Activated CD4-positive, alpha-beta T cell treated with anti-CD3 and anti-CD28 coated beads, Interleukin-2, amount 50 U/mL, for 48 hours (primary cell): ENCODE results near the gene PCNT.

Experiments
- DNase-seq, 2 experiments: peaks; one replicate each; pipeline ENCODE4 v3.0.0-alpha.2; 2020

The PCNT gene

GRCh38 chr21:46409641-46410406 is 85.9 kb downstream of the PCNT start:
- no peak for DNase-seq

GRCh38 chr21:46410516-46410915 is 86.6 kb downstream of the PCNT start:
- DNase-seq, result no peak

- DNase-seq, result no peak
These were observed 87.3 kb downstream of the PCNT start for GRCh38 chr21:46411236-46411635.

GRCh38 chr21:46411691-46412090 is 87.7 kb downstream of the PCNT start:
- no peak for DNase-seq

GRCh38 chr21:46412521-46413364 is 88.8 kb downstream of the PCNT start:
- no peak for DNase-seq

GRCh38 chr21:46413365-46413696 is 89.4 kb downstream of the PCNT start:
- DNase-seq, result no peak

GRCh38 chr21:46414965-46415275 is 91.0 kb downstream of the PCNT start:
- DNase-seq, result no peak

- DNase-seq, result no peak
These were observed 92.6 kb downstream of the PCNT start for GRCh38 chr21:46416551-46416950.

GRCh38 chr21:46418265-46418946 is 94.5 kb downstream of the PCNT start:
- DNase-seq, result no peak

GRCh38 chr21:46420241-46421190 is 96.6 kb downstream of the PCNT start:
- DNase-seq, result no peak

- no peak for DNase-seq
These were observed 97.3 kb downstream of the PCNT start for GRCh38 chr21:46421191-46421750.

- DNase-seq, result no peak
These were observed 98.0 kb downstream of the PCNT start for GRCh38 chr21:46421756-46422555.

GRCh38 chr21:46422636-46423241 is 98.8 kb downstream of the PCNT start:
- no peak for DNase-seq

- no peak for DNase-seq
These were observed 99.6 kb downstream of the PCNT start for GRCh38 chr21:46423546-46424038.

GRCh38 chr21:46424039-46424591 is 100.2 kb downstream of the PCNT start:
- peak in 1 of 2 experiments; percentile 13 for DNase-seq

- no peak for DNase-seq
These were observed 100.7 kb downstream of the PCNT start for GRCh38 chr21:46424621-46425020.

- no peak for DNase-seq
These were observed 101.1 kb downstream of the PCNT start for GRCh38 chr21:46425041-46425440.

- peak; percentile 13 to 33 for DNase-seq
These were observed 101.6 kb downstream of the PCNT start for GRCh38 chr21:46425571-46425970.

- no peak for DNase-seq
These were observed 102.5 kb downstream of the PCNT start for GRCh38 chr21:46426313-46427046.

- DNase-seq, result no peak
These were observed 103.6 kb downstream of the PCNT start for GRCh38 chr21:46427516-46427915.
